IMR-90 (cell line): ENCODE measurements around the gene L1CAM. TPM values are rescaled to one million over a fixed set of nuclear protein-coding genes. Genes with fewer than 3 reads are reported as not detected.

ENCODE experiments used
- ATAC-seq: fragments of 200-7000 bp; cut with Tn5 transposase; 2 replicates; pipeline ENCODE4 v1.9.1; 2020; ENCODE audit warnings: low read depth, mild to moderate bottlenecking, moderate library complexity
- BruUV-seq: library from RNA; stranded (reverse); fragments of 400-500 nt; replicated peaks from 2 replicates; lab custom pipeline; 2021; lab: Mats Ljungman, UMichigan
- CTCF ChIA-PET: fragments of 300-600 bp; formaldehyde crosslinking; extraction: SDS; loops from one replicate; lab custom pipeline; 2021; ENCODE audit warnings: antibody characterized with exemption; lab: Yijun Ruan, JAX
- POLR2A ChIA-PET: fragments of 300-600 bp; sonication (Branson Sonifier 250); formaldehyde crosslinking; loops from one replicate; lab custom pipeline; 2022; ENCODE audit warnings: antibody characterized with exemption; ENCODE audit not compliant: unreplicated experiment; lab: Charles Lee
- DNase-seq: peaks from one replicate; pipeline ENCODE4 v3.0.0; 2013
- H2AFZ ChIP-seq: replicated peaks from 2 replicates; pipeline ENCODE3; 2013; ENCODE audit warnings: low read length, mild to moderate bottlenecking; ENCODE audit not compliant: poor library complexity
- H2AK5ac ChIP-seq: 2 replicates; pipeline ENCODE4 v1.6.1; 2013; ENCODE audit warnings: low read depth, low read length, inconsistent platforms
- H2AK9ac ChIP-seq: replicated peaks from 2 replicates; pipeline ENCODE3; 2013; ENCODE audit warnings: mild to moderate bottlenecking, low read depth, low read length, moderate library complexity; ENCODE audit not compliant: poor library complexity
- H2BK120ac ChIP-seq: 2 replicates; pipeline ENCODE4 v1.6.1; 2013; ENCODE audit warnings: low read depth, low read length, inconsistent platforms
- H2BK15ac ChIP-seq: 3 replicates; pipeline ENCODE4 v1.6.1; 2013; ENCODE audit warnings: low read depth, low read length, inconsistent platforms
- H2BK20ac ChIP-seq: 2 replicates; pipeline ENCODE4 v1.6.1; 2013; ENCODE audit warnings: low read depth, mild to moderate bottlenecking, inconsistent platforms, low read length, moderate library complexity
- H2BK5ac ChIP-seq: 2 replicates; pipeline ENCODE4 v1.6.1; 2013; ENCODE audit warnings: mild to moderate bottlenecking, low read depth, low read length, inconsistent platforms; ENCODE audit not compliant: poor library complexity, severe bottlenecking
- H3K14ac ChIP-seq: replicated peaks from 2 replicates; pipeline ENCODE4 v1.6.1; 2013; ENCODE audit warnings: low read depth, low read length, inconsistent platforms
- H3K18ac ChIP-seq: 2 replicates; pipeline ENCODE4 v1.6.1; 2013; ENCODE audit warnings: low read depth, low read length, control low read depth
- H3K23ac ChIP-seq: 2 replicates; pipeline ENCODE4 v1.6.1; 2013; ENCODE audit warnings: low read depth, low read length, inconsistent platforms
- H3K27ac ChIP-seq: 2 replicates; pipeline ENCODE4 v1.5.1; 2013; ENCODE audit warnings: mild to moderate bottlenecking, control low read depth, low read length; ENCODE audit not compliant: insufficient read depth
- H3K27me3 ChIP-seq: 2 replicates; pipeline ENCODE4 v1.6.1; 2013; ENCODE audit warnings: low read length; ENCODE audit not compliant: control insufficient read depth, insufficient read depth
- H3K36me3 ChIP-seq: 2 replicates; pipeline ENCODE4 v1.6.1; 2013; ENCODE audit warnings: low read length, mixed read lengths; ENCODE audit not compliant: control insufficient read depth, insufficient read depth
- H3K4ac ChIP-seq: 2 replicates; pipeline ENCODE4 v1.6.1; 2013; ENCODE audit warnings: low read depth, low read length, inconsistent platforms
- H3K4me1 ChIP-seq: 2 replicates; pipeline ENCODE4 v1.6.1; 2013; ENCODE audit warnings: low read length, mixed read lengths; ENCODE audit not compliant: control insufficient read depth, insufficient read depth
- H3K4me2 ChIP-seq: 2 replicates; pipeline ENCODE4 v1.6.1; 2013; ENCODE audit warnings: low read depth, mild to moderate bottlenecking, control low read depth, low read length, moderate library complexity
- H3K4me3 ChIP-seq: 2 replicates; pipeline ENCODE4 v1.5.1; 2013; ENCODE audit warnings: low read depth, mild to moderate bottlenecking, control low read depth, low read length, moderate library complexity; ENCODE audit not compliant: insufficient read depth
- H3K56ac ChIP-seq: 2 replicates; pipeline ENCODE4 v1.6.1; 2013; ENCODE audit warnings: low read length, inconsistent platforms; ENCODE audit not compliant: insufficient read depth; ENCODE audit errors: extremely low read depth
- H3K79me1 ChIP-seq, 2 experiments: 2 replicates each; pipeline ENCODE4 v1.6.1; 2013; ENCODE audit warnings: low read length in 2 of 2, inconsistent platforms in 1 of 2, low read depth in 1 of 2
- H3K9ac ChIP-seq: 2 replicates; pipeline ENCODE4 v1.6.1; 2013; ENCODE audit warnings: low read depth, low read length, control low read depth
- H3K9me1 ChIP-seq: 2 replicates; pipeline ENCODE4 v1.6.1; 2013; ENCODE audit warnings: low read length, inconsistent platforms; ENCODE audit not compliant: insufficient read depth
- H3K9me3 ChIP-seq: 2 replicates; pipeline ENCODE4 v1.6.1; 2013; ENCODE audit warnings: low read length; ENCODE audit not compliant: control insufficient read depth, insufficient read depth
- H4K20me1 ChIP-seq: 2 replicates; pipeline ENCODE4 v1.6.1; 2013; ENCODE audit warnings: low read length, inconsistent platforms; ENCODE audit not compliant: insufficient read depth
- H4K5ac ChIP-seq: 2 replicates; pipeline ENCODE4 v1.6.1; 2013; ENCODE audit warnings: mild to moderate bottlenecking, low read depth, low read length, control low read depth
- H4K8ac ChIP-seq, 2 experiments: 2 replicates each; pipeline ENCODE4 v1.6.1; 2013; ENCODE audit warnings: low read depth in 2 of 2, low read length in 2 of 2, control low read depth in 1 of 2, inconsistent platforms in 1 of 2
- H4K91ac ChIP-seq: 2 replicates; pipeline ENCODE4 v1.6.1; 2013; ENCODE audit warnings: low read depth, low read length, inconsistent platforms; ENCODE audit not compliant: insufficient read depth
- BHLHE40 ChIP-seq: fragments of 150-350 bp; IDR thresholded peaks from 2 replicates; pipeline ENCODE4 v1.6.1; 2016; ENCODE audit warnings: mild to moderate bottlenecking, low read depth, low read length
- CEBPB ChIP-seq: IDR thresholded peaks from 2 replicates; pipeline ENCODE4 v1.6.1; 2012; ENCODE audit warnings: low read depth, low read length, improper control_type of control experiment
- FOS ChIP-seq: fragments of 150-350 bp; IDR thresholded peaks from 2 replicates; pipeline ENCODE4 v1.6.1; 2016; ENCODE audit warnings: low read depth, low read length
- MAFK ChIP-seq: IDR thresholded peaks from 2 replicates; pipeline ENCODE4 v1.6.1; 2012; ENCODE audit warnings: low read depth, low read length, improper control_type of control experiment
- MAZ ChIP-seq: IDR thresholded peaks from 2 replicates; pipeline ENCODE4 v1.6.1; 2012; ENCODE audit warnings: low read depth, mild to moderate bottlenecking, low read length, improper control_type of control experiment, moderate library complexity, borderline replicate concordance
- MXI1 ChIP-seq: IDR thresholded peaks from 2 replicates; pipeline ENCODE4 v1.6.1; 2012; ENCODE audit warnings: low read depth, mild to moderate bottlenecking, low read length, moderate library complexity, borderline replicate concordance
- NFE2L2 ChIP-seq: fragments of 150-350 bp; IDR thresholded peaks from 2 replicates; pipeline ENCODE4 v1.6.1; 2016; ENCODE audit warnings: low read depth, mild to moderate bottlenecking, low read length
- POLR2A ChIP-seq: IDR thresholded peaks from 2 replicates; pipeline ENCODE4 v1.6.1; 2012; ENCODE audit warnings: mild to moderate bottlenecking, low read depth, low read length
- RAD21 ChIP-seq: IDR thresholded peaks from 2 replicates; pipeline ENCODE4 v1.6.1; 2012; ENCODE audit warnings: low read length, improper control_type of control experiment
- RCOR1 ChIP-seq: IDR thresholded peaks from 2 replicates; pipeline ENCODE4 v1.6.1; 2012; ENCODE audit warnings: mild to moderate bottlenecking, low read length, improper control_type of control experiment; ENCODE audit not compliant: insufficient replicate concordance
- RFX5 ChIP-seq: IDR thresholded peaks from 2 replicates; pipeline ENCODE4 v1.8.0; 2012; ENCODE audit warnings: low read depth, mild to moderate bottlenecking, low read length, moderate library complexity
- SMC3 ChIP-seq: fragments of 150-350 bp; IDR thresholded peaks from 2 replicates; pipeline ENCODE4 v1.6.1; 2016; ENCODE audit warnings: low read depth, mild to moderate bottlenecking, antibody characterized with exemption, low read length, moderate library complexity
- WGBS, 2 experiments: methylation state at CpG; one replicate each; pipeline versions ENCODE4 v1.1.5 to v1.1.7; 2013; ENCODE audit warnings: missing lambda C conversion rate in 2 of 2; ENCODE audit not compliant: insufficient read length in 1 of 2; ENCODE audit errors: extremely low coverage in 2 of 2; 5-methylcytosine and 5-hydroxymethylcytosine counted together
- dilution Hi-C: fragments of 300-500 bp; cut with HindIII; formaldehyde crosslinking; loops from one replicate; pipeline ENCODE4 v1.14.3; 2018; ENCODE audit warnings: low sequenced_read_pairs; ENCODE audit not compliant: unreplicated experiment
- in situ Hi-C: fragments of 300-500 bp; cut with MboI; formaldehyde crosslinking; loops from 3 replicates; pipeline ENCODE4 v1.14.3; 2019; ENCODE audit warnings: low sequenced_read_pairs, inconsistent platforms, mixed read lengths
- intact Hi-C: fragments of 100-400 bp; cut with micrococcal nuclease; formaldehyde crosslinking; loops from 2 replicates; pipeline ENCODE4 v1.10.0; 2022
- polyA plus RNA-seq, 3 experiments: library from polyadenylated mRNA; depleted of rRNA; stranded (reverse); fragments of >200 nt; gene quantifications; 2 replicates each; pipeline ENCODE4 v1.2.3, GENCODE V29; 2012; ENCODE audit warnings: low replicate concordance in 1 of 3
- total RNA-seq: library from RNA; depleted of rRNA; stranded (reverse); fragments of >200 nt; gene quantifications from 2 replicates; pipeline ENCODE4 v1.2.3, GENCODE V29; 2012
- TF ChIP-seq, protein P1 (sequence below): fragments of 150-350 bp; IDR thresholded peaks from 2 replicates; pipeline ENCODE4 v1.6.1; 2017; ENCODE audit warnings: mild to moderate bottlenecking, antibody characterized with exemption, low read length, low read depth
- TF ChIP-seq, protein P2 (sequence below): conservative IDR thresholded peaks from 2 replicates; pipeline ENCODE4 v1.5.1; 2012; ENCODE audit warnings: mild to moderate bottlenecking, low read depth, low read length, improper control_type of control experiment

The L1CAM gene
- total and polyA plus RNA-seq, 2 of the 4 experiments (the other 2 are of a cell fraction) = 0.36 to 1.9 TPM

DNA sequence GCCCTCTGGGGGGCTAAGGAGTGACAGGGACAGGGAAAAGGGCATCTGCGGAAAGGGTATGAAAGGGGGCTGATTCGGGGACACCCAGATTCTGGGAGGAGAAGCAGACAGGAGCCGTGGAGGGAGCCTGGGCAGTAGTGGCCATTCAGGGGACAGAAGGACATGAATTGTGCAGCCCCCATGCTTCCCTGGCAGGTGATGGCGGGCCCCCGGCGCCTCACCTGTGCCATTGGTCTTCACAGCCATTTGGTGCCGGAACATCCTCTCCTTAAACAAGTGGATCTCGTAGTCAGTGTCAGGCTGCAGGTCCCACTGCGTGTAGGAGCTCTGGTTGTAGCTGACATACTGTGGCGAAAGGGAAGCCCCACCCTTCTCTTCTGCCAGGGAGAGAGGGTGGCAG, 21.9 kb downstream of the L1CAM start:
- ChIA-PET CTCF (no interaction called here), POLR2A (no interaction called here)
- Histone ChIP-seq H2BK120ac (no peak overlapping the region), H3K4me1 (no peaks in the 10 kb centered on the region), H2AFZ (no peak overlapping the region), H4K20me1 (no peaks in the 10 kb centered on the region), H4K5ac (no peak overlapping the region), H3K9me1 (no peaks in the 10 kb centered on the region), H3K4me3 (no peak overlapping the region), H3K18ac (no peak overlapping the region), H3K4me2 (no peak overlapping the region), H2BK5ac (no peak overlapping the region), H3K56ac (no peak overlapping the region), H3K23ac (no peak overlapping the region), H4K8ac (no peak overlapping the region), H3K9ac (no peak overlapping the region), H3K9me3 (peaks cover 6% of the 10 kb centered on the region), H3K79me1 (no peaks in the 10 kb centered on the region), H3K27me3 (peaks cover 23% of the 10 kb centered on the region; the same call in 1 of the 2 replicates), H4K91ac (no peak overlapping the region), H3K4ac (no peak overlapping the region), H3K27ac (no peak overlapping the region), H2BK15ac (no peak overlapping the region), H2AK5ac (no peak overlapping the region), H3K36me3 (no peaks in the 10 kb centered on the region), H2BK20ac (no peak overlapping the region), H3K14ac (no peak overlapping the region), H2AK9ac (no peak overlapping the region)
- BruUV-seq = no TSS peak
- dilution Hi-C loops (no loop called here), intact Hi-C loops (no loop called here), in situ Hi-C loops (no loop called here)
- TF ChIP-seq RCOR1 = no peak
- no peak for TF ChIP-seq NFE2L2
- no peak for TF ChIP-seq POLR2A
- no peak for TF ChIP-seq MXI1
- TF ChIP-seq BHLHE40 = no peak
- TF ChIP-seq RAD21 = no peak
- TF ChIP-seq, protein P1, sequence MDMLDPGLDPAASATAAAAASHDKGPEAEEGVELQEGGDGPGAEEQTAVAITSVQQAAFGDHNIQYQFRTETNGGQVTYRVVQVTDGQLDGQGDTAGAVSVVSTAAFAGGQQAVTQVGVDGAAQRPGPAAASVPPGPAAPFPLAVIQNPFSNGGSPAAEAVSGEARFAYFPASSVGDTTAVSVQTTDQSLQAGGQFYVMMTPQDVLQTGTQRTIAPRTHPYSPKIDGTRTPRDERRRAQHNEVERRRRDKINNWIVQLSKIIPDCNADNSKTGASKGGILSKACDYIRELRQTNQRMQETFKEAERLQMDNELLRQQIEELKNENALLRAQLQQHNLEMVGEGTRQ = no peak
- TF ChIP-seq, protein P2, sequence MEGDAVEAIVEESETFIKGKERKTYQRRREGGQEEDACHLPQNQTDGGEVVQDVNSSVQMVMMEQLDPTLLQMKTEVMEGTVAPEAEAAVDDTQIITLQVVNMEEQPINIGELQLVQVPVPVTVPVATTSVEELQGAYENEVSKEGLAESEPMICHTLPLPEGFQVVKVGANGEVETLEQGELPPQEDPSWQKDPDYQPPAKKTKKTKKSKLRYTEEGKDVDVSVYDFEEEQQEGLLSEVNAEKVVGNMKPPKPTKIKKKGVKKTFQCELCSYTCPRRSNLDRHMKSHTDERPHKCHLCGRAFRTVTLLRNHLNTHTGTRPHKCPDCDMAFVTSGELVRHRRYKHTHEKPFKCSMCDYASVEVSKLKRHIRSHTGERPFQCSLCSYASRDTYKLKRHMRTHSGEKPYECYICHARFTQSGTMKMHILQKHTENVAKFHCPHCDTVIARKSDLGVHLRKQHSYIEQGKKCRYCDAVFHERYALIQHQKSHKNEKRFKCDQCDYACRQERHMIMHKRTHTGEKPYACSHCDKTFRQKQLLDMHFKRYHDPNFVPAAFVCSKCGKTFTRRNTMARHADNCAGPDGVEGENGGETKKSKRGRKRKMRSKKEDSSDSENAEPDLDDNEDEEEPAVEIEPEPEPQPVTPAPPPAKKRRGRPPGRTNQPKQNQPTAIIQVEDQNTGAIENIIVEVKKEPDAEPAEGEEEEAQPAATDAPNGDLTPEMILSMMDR = no peak
- no peak for TF ChIP-seq SMC3
- no peak for TF ChIP-seq RFX5
- no peak for TF ChIP-seq MAZ
- TF ChIP-seq FOS = no peak
- no peak for TF ChIP-seq CEBPB
- no peak for TF ChIP-seq MAFK
- DNase-seq (no peak), ATAC-seq (no peak)
- WGBS, 2 experiments = 65% methylated on average over 6 of the region's 10 CpGs; no CpG with 5 or more reads in 1 of the 2 experiments
